Stimulated activated CD8-positive, alpha-beta memory T cell treated with anti-CD3 and anti-CD28 coated beads, Interleukin-7, amount 100 ng/mL, for 24 hours (primary cell): ENCODE results near the gene IFNL2.
"Not testable (repeated sequence)": the region's sequence is repeated elsewhere in the genome, so short reads cannot be mapped to it uniquely, and the experiment has no call there.

ENCODE experiments used
- DNase-seq: peaks from one replicate; pipeline ENCODE4 v3.0.0-alpha.2; 2020; ENCODE audit warnings: low read depth

Gene IFNL2

GRCh38 chr19:39268085-39268484 lies at the start of gene IFNL2:
TSS of gene IFNL2 (plus strand) at chr19:39268396. CDS start at chr19:39268569, 173 bp downstream.
- DNase-seq = not testable (repeated sequence)

- not testable (repeated sequence) for DNase-seq
Observed at GRCh38 chr19:39219108-39219507, 49.1 kb upstream of the IFNL2 start.

GRCh38 chr19:39223703-39224279 lies 44.4 kb upstream of the IFNL2 start:
- no peak for DNase-seq

- no peak for DNase-seq
Observed at GRCh38 chr19:39224910-39225309, 43.3 kb upstream of the IFNL2 start.

GRCh38 chr19:39230096-39230764 lies 38.0 kb upstream of the IFNL2 start:
- no peak for DNase-seq

GRCh38 chr19:39232708-39233107 lies 35.5 kb upstream of the IFNL2 start:
- no peak for DNase-seq

GRCh38 chr19:39236527-39236926 lies 31.7 kb upstream of the IFNL2 start:
- no peak for DNase-seq

- DNase-seq = no peak
Observed at GRCh38 chr19:39237200-39238184, 30.7 kb upstream of the IFNL2 start.

GRCh38 chr19:39238209-39238608 lies 30.0 kb upstream of the IFNL2 start:
- DNase-seq = no peak

GRCh38 chr19:39238944-39239343 lies 29.3 kb upstream of the IFNL2 start:
- no peak for DNase-seq

- DNase-seq = no peak
Observed at GRCh38 chr19:39240421-39240820, 27.8 kb upstream of the IFNL2 start.

GRCh38 chr19:39243741-39244140 lies 24.5 kb upstream of the IFNL2 start:
- not testable (repeated sequence) for DNase-seq

- not testable (repeated sequence) for DNase-seq
Observed at GRCh38 chr19:39244410-39245100, 23.6 kb upstream of the IFNL2 start, which contains the start of gene IFNL3. TSS of gene IFNL3 (minus strand) at chr19:39245006. CDS start at chr19:39244967, 39 bp downstream.

- not testable (repeated sequence) for DNase-seq
Observed at GRCh38 chr19:39245166-39245565, 23.0 kb upstream of the IFNL2 start.

- DNase-seq = no peak
Observed at GRCh38 chr19:39246951-39247669, 21.1 kb upstream of the IFNL2 start.

- DNase-seq = no peak
Observed at GRCh38 chr19:39247701-39248664, 20.2 kb upstream of the IFNL2 start.

GRCh38 chr19:39248806-39249205 lies 19.4 kb upstream of the IFNL2 start, which contains the start of gene IFNL4:
TSS of gene IFNL4 (minus strand) at chr19:39248856.
- DNase-seq = no peak

GRCh38 chr19:39251081-39251480 lies 17.1 kb upstream of the IFNL2 start:
- DNase-seq = no peak

- DNase-seq = no peak
Observed at GRCh38 chr19:39251846-39252245, 16.4 kb upstream of the IFNL2 start.

- DNase-seq = no peak
Observed at GRCh38 chr19:39252458-39252857, 15.7 kb upstream of the IFNL2 start.
